Smooth muscle cell of trachea (primary cell): Measurements from ENCODE around the gene MLLT1. TPM values are rescaled to one million over a fixed set of nuclear protein-coding genes. Genes with fewer than 3 reads are reported as not detected.

ENCODE experiments used
- total RNA-seq: library from RNA; depleted of rRNA; stranded (reverse); fragments of >200 nt; gene quantifications from 2 replicates; pipeline ENCODE4 v1.2.1, GENCODE V29; 2014

Gene MLLT1
- 6.7 and 10.9 TPM in 2 replicates for total RNA-seq

DNA sequence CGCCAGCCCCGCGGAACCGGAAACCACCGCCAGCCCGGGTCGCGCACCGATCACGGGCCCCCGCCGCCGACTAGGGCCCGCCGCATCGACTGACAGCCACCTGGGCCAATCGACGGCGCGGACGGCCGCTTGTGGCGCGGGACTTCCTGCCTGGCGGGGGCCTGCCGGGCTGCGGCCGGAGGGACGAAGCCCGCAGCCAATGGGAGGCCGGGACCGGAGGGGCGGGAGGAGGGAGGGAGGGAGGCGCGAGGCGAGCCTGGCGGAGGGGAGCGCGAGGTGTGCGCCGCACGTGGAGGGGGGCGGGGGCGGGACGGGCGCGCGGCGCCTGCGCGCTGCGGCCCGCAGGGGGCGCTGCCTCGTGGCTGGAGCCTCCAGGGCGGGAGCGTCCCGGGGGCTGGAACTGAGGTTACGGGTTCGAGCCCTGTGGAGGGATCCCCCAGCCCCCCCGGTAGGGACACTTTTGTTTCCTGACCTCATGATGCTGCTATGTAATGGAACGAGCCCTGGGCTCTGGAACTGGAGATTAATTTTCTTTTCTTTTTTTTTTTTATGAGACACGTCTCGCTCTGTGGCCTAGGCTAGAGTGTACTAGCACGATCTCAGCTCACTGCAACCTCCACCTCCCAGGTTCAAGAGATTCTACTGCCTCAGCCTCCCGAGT is at the start of gene MLLT1:
MLLT1 (minus strand) TSS at position 45 of the 661 bp plus-strand sequence. CDS start 191 bp downstream, outside the sequence.

Other genes starting within 250 kb of the MLLT1 start
- gene RFX2, start 169.5 kb downstream of the MLLT1 start, total RNA-seq = 9.0 and 12.1 TPM in 2 replicates
- not detected in 2 replicates for gene ACSBG2, start 144.3 kb downstream of the MLLT1 start, total RNA-seq
- not detected in 2 replicates for gene ACER1, start 53.6 kb upstream of the MLLT1 start, total RNA-seq
- gene CLPP, start 81.6 kb upstream of the MLLT1 start, total RNA-seq = 52.4 and 58.2 TPM in 2 replicates
- gene ALKBH7, start 92.8 kb upstream of the MLLT1 start, total RNA-seq = 23.5 and 59.1 TPM in 2 replicates
- gene PSPN, start 96.0 kb upstream of the MLLT1 start, total RNA-seq = 1.2 and 1.7 TPM in 2 replicates
- gene GTF2F1, start 113.2 kb upstream of the MLLT1 start, total RNA-seq = 49.2 and 58.7 TPM in 2 replicates
- 106 and 130 TPM in 2 replicates for gene KHSRP, start 144.8 kb upstream of the MLLT1 start, total RNA-seq
- under 0.01 TPM in 1 of 2 replicates, not detected in the other for gene SLC25A41, start 153.8 kb upstream of the MLLT1 start, total RNA-seq
- gene SLC25A23, start 179.8 kb upstream of the MLLT1 start, total RNA-seq = 17.2 and 46.3 TPM in 2 replicates
- not detected in 2 replicates for gene CRB3, start 184.3 kb upstream of the MLLT1 start, total RNA-seq
- not detected in 2 replicates for gene DENND1C, start 201.8 kb upstream of the MLLT1 start, total RNA-seq
- gene TUBB4A, start 222.3 kb upstream of the MLLT1 start, total RNA-seq = not detected in 2 replicates